T follicular helper cell (primary cell): ENCODE measurements around the gene LRRC74A.

Experiments
- DNase-seq: peaks from one replicate; pipeline ENCODE4 v3.0.0-alpha.2; 2020; ENCODE audit warnings: low read depth

The LRRC74A gene

DNA sequence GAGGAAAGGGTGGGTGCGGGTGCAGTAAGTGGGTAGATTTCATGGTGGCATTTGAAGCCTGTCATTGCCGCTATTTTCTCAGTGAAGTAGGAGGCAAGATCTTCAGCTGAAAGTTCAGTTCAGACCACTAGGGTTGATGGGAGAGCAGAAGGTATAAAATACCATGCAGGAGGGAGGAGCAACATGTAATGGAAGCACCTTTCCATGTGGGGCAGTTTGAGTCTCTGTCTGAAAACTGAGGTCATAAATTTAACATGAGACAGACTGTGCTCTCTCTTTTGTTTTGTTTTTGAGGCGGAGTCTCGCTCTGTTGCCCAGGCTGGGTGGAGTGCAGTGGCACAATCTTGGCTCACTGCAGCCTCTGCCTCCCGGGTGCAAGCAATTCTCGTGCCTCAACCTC is 22.7 kb downstream of the LRRC74A start:
- no peak for DNase-seq

DNA sequence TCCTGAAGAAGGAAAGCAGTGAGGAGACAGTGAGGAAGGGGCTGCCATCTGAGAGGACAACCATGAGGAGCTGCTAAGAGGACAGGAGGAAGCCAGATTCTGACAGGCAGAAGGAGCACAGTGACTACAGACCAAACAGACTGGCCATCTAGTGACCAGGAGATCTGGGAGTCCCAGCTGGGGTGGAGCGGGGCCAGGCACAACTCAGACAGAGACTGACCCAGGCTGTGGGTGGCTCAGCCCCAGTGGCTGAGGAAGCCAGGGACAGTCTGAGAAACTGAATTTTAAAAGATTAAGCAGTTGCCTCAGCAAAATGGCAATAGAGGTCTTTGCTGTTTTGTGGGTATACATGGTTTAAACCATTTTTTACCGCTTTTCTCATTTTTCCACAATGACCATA is 28.9 kb downstream of the LRRC74A start:
- DNase-seq, result no peak

DNA sequence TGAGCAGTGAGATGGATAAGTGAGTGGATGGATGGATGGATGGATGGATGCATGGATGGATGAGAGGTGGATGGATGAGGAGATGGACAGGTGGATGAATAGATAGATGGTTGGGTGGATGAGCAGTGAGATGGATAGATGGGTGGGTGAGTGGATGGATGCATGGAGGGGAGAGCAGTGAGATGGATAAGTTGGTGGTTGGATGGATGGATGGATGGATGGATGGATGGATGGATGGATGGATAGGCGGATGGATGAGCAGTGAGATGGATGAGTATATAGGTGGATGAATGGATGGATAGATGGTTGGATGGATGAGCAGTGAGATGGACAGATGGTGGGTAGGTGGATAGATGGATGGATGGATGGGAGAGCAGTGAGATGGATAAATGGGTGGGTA is 30.6 kb downstream of the LRRC74A start:
- no peak for DNase-seq

GRCh38 chr14:76861574-76862255 is 35.5 kb downstream of the LRRC74A start:
- no peak for DNase-seq

DNA sequence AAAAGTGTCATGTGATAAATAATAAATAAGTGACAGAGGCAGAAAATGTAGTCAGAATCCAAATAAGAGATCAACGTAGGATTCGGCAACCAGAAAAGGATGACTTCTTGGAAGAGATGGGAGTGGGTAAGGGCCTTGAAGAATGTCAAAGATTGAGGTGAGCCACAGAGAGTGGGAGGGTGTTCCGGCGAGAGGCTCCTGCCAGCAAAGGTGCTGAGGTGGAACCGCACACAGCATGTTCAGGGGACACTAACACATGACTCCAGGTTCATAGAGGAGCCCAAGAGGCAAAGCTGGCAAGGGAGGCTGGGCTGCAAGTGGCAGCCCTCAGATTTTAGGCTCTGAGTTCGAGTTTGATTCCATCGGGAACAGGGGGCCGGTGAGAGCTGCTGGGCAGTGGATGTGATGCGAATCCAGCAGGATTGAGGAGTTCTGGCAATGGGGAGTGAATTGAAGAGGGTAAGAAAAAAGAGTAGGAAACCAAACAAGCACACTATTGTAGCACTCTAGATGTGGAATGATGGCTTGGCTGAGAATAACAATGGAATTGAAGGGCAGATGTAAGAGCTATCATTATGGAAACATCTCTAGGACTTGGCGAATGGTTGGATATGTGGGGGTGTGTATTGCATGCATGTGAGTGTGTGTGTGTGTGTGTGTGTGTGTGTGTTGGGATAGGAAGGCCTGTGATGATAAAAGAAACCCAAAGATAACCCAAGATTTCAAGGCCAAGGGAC is 36.5 kb downstream of the LRRC74A start:
- no peak for DNase-seq

DNA sequence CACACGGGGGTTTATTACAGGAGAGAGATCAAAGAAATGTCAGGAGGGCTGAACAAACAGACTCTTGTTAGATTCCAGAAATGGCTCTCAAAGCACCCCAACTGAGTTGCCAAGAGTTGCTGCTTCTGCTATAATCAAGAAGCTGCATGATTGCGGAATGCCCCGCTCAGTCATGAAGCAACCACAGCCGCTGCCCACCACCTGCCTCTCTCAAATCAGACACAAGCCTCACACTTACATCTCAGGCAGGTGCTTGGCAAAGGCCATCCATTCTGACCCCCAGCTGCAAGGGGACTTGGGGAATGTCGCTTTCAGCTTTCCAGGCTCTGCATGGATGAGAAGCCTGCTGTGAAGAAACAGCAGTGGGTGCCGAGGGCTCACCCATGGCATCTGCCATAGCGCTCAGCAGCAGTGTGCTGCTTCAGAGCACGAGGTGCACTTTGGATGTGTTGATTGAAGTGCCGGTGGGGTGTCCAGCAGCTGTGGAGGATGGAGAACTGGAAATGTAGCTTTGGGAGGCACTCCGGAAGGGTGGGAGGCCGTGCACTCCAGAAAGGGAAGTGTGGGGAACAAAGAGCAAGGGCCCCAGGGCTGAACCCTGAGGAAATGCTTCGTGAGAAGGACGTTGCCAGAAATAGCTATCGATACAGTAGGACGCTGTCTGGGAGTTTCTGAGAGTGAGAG is 37.7 kb downstream of the LRRC74A start:
- DNase-seq, result no peak

DNA sequence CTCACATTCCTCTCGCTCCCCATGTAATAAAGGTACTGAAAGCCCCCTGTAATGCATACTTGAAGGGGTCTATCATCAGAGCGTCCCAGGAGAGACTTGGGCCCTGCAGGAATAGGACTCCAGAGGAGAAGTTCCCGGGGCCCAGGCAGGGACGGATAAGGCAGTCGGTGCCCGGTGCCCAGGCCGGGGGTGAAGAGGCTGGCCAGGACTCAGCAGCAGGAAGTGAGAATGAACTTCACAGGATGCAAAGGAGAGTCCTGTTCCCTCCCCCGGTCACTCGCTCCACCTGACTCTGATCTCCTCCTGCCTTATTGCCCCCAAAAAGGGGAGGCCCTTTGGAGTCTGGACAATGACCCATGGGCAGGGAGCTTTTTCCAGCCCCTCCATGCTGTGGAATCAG is 40.2 kb downstream of the LRRC74A start:
- DNase-seq, result no peak

- DNase-seq, result no peak
Observed at GRCh38 chr14:76867516-76868453, 41.6 kb downstream of the LRRC74A start.

GRCh38 chr14:76868454-76869170 is 42.4 kb downstream of the LRRC74A start:
- no peak for DNase-seq

- DNase-seq, result no peak
Observed at GRCh38 chr14:76870166-76870565, 44.0 kb downstream of the LRRC74A start.

DNA sequence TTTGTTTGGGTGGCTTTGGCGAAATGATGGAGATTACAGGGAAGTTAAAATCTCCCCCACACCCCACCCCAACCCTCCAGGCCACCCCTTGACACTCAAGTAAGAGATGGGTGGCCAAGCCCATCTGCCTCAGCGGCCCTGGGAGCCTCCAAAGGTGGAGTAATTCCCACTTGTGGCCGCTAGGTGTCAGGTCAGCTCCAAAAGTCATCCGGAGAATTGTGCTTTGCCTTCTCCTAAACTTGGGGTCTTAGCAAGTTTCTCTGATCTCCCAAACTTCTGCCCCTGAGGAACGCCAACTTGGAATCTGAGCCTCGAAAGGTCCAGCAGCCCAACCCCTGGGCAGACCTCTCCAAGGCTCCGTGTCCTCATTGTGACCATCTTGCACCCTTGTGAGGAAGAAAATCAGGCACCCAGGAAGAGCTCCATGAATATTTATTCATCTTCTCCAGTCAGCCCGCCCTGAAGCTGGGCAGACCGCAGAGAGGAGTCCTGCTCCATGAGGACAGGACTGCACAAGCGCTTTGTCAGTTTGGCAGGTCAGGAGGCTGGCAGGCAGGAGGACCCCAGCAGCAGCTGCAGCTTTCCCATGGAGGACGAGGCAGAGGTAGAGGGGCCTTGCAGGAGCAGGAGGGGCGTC is 46.7 kb downstream of the LRRC74A start:
- DNase-seq, result peak; percentile 55

DNA sequence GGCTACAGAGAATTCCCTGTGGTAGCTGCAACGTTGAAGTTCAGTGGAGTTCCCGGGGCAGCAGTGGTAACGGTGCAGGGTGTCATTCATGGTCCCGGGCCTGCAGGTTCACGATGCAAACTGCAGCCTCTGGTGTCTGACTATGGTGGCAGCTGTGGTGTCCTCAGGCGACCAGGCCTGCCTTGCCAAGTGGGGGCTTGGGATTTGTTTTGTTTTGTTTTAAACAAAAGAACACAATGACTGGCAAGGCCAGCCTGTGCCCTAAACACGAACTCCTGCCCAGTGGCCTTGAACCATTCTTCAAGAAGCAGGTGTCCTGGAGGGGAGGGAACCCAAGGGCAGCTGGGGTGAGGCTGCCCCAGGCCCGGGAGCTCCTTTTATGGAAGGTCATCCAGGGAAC is 48.5 kb downstream of the LRRC74A start:
- no peak for DNase-seq

GRCh38 chr14:76876076-76876475 is 49.9 kb downstream of the LRRC74A start:
- DNase-seq, result peak; percentile 21

DNA sequence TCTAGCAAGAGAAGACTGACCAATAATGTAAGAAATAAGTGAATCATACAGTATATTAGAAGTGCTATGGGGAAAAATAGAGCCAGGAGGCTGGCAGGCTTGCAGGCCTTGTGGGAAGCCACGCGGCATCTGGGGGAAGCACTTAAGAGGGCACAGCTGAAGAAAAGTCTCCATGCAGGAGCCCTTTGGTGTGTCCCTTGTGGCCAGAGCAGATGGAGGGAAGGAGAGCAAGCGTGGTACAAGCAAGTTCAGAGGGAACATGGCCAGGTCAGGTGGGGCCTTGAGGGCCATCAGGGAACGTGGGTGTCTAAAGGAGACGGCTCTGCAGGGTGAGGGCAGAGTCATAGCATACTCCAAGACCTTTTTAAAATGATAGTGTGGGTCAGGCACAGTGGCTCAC is 51.7 kb downstream of the LRRC74A start:
- no peak for DNase-seq

- DNase-seq, result no peak
Observed at GRCh38 chr14:76880449-76880848, 54.2 kb downstream of the LRRC74A start.

GRCh38 chr14:76881348-76881747 is 55.1 kb downstream of the LRRC74A start:
- no peak for DNase-seq

GRCh38 chr14:76882651-76883050 is 56.4 kb downstream of the LRRC74A start:
- no peak for DNase-seq

DNA sequence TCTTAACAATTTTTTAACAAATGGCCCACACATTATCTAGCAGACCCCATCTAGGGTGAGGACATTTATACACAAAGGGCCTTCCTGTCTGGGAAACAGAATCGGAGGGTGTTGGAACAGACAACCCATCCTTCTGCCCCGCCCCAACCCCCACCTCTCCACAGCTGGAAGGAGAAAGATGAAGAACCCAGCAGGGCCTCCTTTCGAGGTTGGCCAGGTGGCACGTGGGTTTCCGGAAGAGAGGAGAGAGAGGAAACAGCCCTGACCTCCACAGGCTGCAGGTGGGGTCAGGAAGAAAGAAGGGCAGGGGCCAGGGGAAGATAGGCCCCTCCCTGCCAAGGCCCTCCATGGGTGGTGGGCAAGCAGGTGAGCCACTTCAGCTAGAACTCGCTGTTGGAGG is 57.2 kb downstream of the LRRC74A start:
- DNase-seq, result no peak

DNA sequence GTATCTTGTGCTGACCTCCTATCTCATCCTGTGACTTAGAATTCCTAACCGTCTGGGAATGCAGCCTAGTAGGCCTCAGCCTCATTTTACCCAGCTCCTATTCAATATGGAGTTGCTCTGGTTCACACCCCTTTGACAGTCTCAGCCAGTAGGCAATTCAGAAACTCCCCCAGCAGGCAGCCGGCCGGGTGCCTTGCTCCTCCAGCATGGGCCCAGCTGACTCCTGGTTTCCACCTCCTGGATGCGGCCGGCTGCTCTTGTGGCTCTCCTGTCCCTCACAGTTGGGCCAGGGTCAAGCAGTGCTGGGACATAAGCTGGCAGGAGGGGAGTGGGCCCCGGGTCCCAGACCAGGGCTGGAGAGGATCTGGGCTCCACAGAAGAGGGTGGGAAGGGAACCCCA is 58.2 kb downstream of the LRRC74A start:
- no peak for DNase-seq

DNA sequence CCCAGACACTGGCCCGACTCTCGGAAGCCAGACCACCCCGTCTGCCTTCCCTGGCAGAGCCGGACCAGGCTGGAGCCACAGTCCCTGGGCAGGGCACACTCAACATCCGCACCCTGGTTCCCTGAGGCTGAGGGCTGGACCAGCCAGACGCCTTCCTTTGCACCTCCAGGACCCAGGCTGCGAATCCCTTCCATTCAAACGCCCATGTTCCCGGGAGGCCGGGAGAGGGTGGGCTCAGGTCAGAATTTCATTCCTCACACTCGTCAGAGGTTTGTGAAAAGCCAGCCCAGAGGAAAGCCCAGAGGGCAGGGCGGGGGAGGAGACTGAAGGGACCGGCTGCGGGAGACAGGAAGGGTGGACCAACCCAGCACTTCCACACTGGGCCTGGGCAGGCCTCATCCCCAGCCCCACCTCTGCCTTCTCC is 58.7 kb downstream of the LRRC74A start:
- no peak for DNase-seq

- no peak for DNase-seq
Observed at GRCh38 chr14:76887191-76887590, 61.0 kb downstream of the LRRC74A start.
